ENCODE measurements around the gene SMAP1.

DNA sequence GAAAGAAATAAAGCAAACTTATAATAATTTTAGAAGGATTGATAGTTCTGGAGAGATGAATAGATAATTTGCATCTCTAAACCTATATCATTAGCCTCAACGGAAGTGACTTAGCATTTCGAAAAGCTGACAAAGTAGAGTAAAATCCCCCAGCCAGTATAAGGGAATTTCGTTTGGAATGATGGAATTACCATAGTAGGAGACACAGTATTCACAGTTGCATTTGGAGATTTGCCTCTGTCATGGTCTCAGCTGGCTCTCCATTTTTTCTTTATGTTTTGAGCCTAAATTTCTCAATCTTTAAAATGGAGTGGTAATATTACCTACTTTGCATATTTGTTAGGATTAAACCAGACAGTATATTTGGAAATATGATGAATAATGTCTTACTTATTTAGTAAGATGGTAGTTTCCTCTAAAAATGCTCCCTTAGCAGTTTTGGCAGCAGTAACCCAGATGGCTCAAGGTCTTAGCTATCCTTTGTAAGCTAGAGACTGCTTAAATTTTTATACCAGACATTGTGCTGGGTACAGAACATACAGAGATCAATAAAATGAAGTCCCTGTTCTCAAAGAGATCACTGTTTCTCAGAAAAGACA lies 58.2 kb downstream of the SMAP1 start:
- TF ChIP-seq, protein P1, sequence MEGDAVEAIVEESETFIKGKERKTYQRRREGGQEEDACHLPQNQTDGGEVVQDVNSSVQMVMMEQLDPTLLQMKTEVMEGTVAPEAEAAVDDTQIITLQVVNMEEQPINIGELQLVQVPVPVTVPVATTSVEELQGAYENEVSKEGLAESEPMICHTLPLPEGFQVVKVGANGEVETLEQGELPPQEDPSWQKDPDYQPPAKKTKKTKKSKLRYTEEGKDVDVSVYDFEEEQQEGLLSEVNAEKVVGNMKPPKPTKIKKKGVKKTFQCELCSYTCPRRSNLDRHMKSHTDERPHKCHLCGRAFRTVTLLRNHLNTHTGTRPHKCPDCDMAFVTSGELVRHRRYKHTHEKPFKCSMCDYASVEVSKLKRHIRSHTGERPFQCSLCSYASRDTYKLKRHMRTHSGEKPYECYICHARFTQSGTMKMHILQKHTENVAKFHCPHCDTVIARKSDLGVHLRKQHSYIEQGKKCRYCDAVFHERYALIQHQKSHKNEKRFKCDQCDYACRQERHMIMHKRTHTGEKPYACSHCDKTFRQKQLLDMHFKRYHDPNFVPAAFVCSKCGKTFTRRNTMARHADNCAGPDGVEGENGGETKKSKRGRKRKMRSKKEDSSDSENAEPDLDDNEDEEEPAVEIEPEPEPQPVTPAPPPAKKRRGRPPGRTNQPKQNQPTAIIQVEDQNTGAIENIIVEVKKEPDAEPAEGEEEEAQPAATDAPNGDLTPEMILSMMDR (IDR thresholded peaks at IDR 0.05): no peak
- TF ChIP-seq POLR2A (IDR thresholded peaks at IDR 0.05) (no peak), POLR2AphosphoS5 (IDR thresholded peaks at IDR 0.05) (no peak)

All from prostate gland (tissue), 2 donors.